Upper lobe of left lung (tissue), 4 donors: ENCODE results near the gene AHRR.

Source experiments
- CTCF ChIP-seq, 6 experiments: fragments of 450-650 bp in 4 of 6; fragments of 200-600 bp in 2 of 6; sonication (generic) in 2 of 6; IDR thresholded peaks; one replicate each; pipeline ENCODE4 v1.5.1; 2016 to 2019; ENCODE audit warnings: antibody characterized with exemption in 6 of 6
- EP300 ChIP-seq, 4 donors: sonication (generic); formaldehyde crosslinking; IDR thresholded peaks; one replicate each; pipeline ENCODE4 v1.5.1; 2017; ENCODE audit warnings: antibody characterized with exemption in 4 of 4, control low read depth in 2 of 4

DNA sequence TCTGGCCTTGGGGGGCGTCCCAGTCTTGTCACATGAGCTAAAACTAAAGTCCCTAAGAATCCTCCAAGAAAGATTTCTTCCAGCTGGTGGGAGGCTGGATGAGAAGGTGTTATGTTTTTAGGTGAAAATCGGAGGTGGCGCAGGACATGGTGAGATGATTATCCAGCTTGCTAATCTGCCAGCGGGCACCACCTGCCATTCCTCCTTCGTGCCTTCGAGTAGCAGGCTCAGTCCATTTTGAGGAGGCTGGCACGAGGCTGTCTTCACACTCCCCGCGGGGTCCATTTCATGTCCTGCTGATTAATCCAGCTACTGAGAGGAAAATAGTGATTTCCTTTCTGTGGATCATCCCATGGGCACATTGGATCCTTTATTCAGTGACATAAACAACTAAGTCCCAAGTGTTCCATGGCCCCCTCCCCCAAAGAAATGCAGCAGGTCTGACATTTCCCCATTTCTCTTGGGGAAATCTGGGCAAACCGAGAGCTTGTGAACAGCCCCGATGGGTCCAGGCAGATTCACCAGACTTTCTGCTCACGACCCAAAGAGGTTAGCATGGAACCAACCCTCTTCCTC lies 83.2 kb downstream of the AHRR start:
- TF ChIP-seq CTCF (IDR thresholded peaks at IDR 0.05) (no peak), EP300 (IDR thresholded peaks at IDR 0.05) (no peak)
